Measurements from ENCODE around the gene BMPR1B.

Gene BMPR1B

GRCh38 chr4:94819371-94820168 lies 61.8 kb downstream of the BMPR1B start:
- no peak for TF ChIP-seq SIN3A (IDR thresholded peaks at IDR 0.05; ENCODE audit: borderline replicate concordance, insufficient read depth, low read length)
- no peak for TF ChIP-seq TAF1 (IDR thresholded peaks at IDR 0.05; ENCODE audit: borderline replicate concordance, insufficient read depth, low read length)
- no peak for TF ChIP-seq POLR2AphosphoS5 (IDR thresholded peaks at IDR 0.05; ENCODE audit: low read depth, low read length)
- TF ChIP-seq FOXP2 (optimal IDR thresholded peaks at IDR 0.05; ENCODE audit: borderline replicate concordance, extremely low read depth, extremely low read length, insufficient read depth) = no peak
- no peak for TF ChIP-seq REST (IDR thresholded peaks at IDR 0.05; ENCODE audit: insufficient read depth in 1 of 2, low read depth in 2 of 2, low read length in 2 of 2)

GRCh38 chr4:94826206-94826605 lies 68.5 kb downstream of the BMPR1B start:
- no peak for TF ChIP-seq POLR2AphosphoS5 (IDR thresholded peaks at IDR 0.05; ENCODE audit: low read depth, low read length)
- no peak for TF ChIP-seq SIN3A (IDR thresholded peaks at IDR 0.05; ENCODE audit: borderline replicate concordance, insufficient read depth, low read length)
- TF ChIP-seq TAF1 (IDR thresholded peaks at IDR 0.05; ENCODE audit: borderline replicate concordance, insufficient read depth, low read length) = no peak
- TF ChIP-seq FOXP2 (optimal IDR thresholded peaks at IDR 0.05; ENCODE audit: borderline replicate concordance, extremely low read depth, extremely low read length, insufficient read depth) = no peak
- no peak for TF ChIP-seq REST (IDR thresholded peaks at IDR 0.05; ENCODE audit: insufficient read depth in 1 of 2, low read depth in 2 of 2, low read length in 2 of 2)

- TF ChIP-seq SIN3A (IDR thresholded peaks at IDR 0.05; ENCODE audit: borderline replicate concordance, insufficient read depth, low read length) (peak; percentile 77; the same call in 1 of the 2 replicates), REST (IDR thresholded peaks at IDR 0.05; ENCODE audit: insufficient read depth in 1 of 2, low read depth in 2 of 2, low read length in 2 of 2) (0 out of 4 replicates have a peak, but pooled peaks of 1 of the 2 experiments have one; percentile 43), POLR2AphosphoS5 (IDR thresholded peaks at IDR 0.05; ENCODE audit: low read depth, low read length) (peak; percentile 51; the same call in 1 of the 2 replicates), TAF1 (IDR thresholded peaks at IDR 0.05; ENCODE audit: borderline replicate concordance, insufficient read depth, low read length) (peak; percentile 36; the same call in 1 of the 2 replicates), FOXP2 (optimal IDR thresholded peaks at IDR 0.05; ENCODE audit: borderline replicate concordance, extremely low read depth, extremely low read length, insufficient read depth) (no peak)
Observed at GRCh38 chr4:94827481-94828110, 69.8 kb downstream of the BMPR1B start.

GRCh38 chr4:94828882-94829281 lies 71.1 kb downstream of the BMPR1B start:
- TF ChIP-seq POLR2AphosphoS5 (IDR thresholded peaks at IDR 0.05; ENCODE audit: low read depth, low read length) (no peak), TAF1 (IDR thresholded peaks at IDR 0.05; ENCODE audit: borderline replicate concordance, insufficient read depth, low read length) (no peak), SIN3A (IDR thresholded peaks at IDR 0.05; ENCODE audit: borderline replicate concordance, insufficient read depth, low read length) (no peak), FOXP2 (optimal IDR thresholded peaks at IDR 0.05; ENCODE audit: borderline replicate concordance, extremely low read depth, extremely low read length, insufficient read depth) (no peak), REST (IDR thresholded peaks at IDR 0.05; ENCODE audit: insufficient read depth in 1 of 2, low read depth in 2 of 2, low read length in 2 of 2) (no peak)

All from PFSK-1 (cell line).